Left kidney (tissue), 2 donors: ENCODE data around the gene SLC25A47. TPM values are rescaled to one million over a fixed set of nuclear protein-coding genes. Genes with fewer than 3 reads are reported as not detected.
"Not testable (repeated sequence)": the region's sequence is repeated elsewhere in the genome, so short reads cannot be mapped to it uniquely, and the experiment has no call there.

Source experiments
- DNase-seq: peaks from one replicate; pipeline ENCODE4 v3.0.0-alpha.2; 2013
- polyA plus RNA-seq: library from polyadenylated mRNA; unstranded; fragments of 120-200 nt; gene quantifications from one replicate; pipeline ENCODE4 v1.2.1, GENCODE V29; 2013; ENCODE audit not compliant: insufficient read length

Gene SLC25A47
- polyA plus RNA-seq, 1 donor = not detected

DNA sequence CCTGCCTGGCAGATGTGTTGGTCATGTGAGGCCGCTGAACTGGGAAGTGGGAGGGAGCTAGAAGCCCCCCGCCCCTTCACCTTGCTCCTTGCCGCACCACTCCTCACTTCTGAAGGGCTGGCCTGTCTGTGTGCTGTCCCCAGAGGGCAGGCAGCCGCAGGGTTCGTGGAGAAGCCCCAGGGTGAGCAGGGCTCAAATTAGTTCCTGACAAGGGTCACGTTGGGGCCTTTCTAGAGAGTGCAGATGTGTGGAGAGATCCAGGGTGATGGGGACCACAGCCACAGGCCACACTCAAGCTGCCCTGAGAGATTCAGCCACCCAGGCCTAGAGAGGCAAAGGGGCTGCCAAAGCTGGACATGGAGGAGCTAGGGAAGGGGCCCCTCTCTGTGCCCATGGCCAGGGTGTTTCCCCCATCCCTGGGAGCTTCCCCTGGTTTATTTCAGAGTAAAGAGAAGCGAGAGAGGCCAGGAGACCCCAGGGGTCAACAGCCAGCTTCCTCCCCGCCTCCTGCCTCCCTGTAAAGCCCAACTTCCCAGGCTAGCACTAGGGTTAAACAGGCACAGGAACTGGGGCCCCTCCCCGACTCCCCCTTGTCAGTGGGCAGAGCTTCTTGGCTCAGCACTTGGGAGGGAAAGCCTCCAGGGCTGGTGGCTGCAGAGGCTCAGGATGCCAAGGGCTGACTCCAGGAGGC lies 33.1 kb upstream of the SLC25A47 start:
- DNase-seq = no peak

DNA sequence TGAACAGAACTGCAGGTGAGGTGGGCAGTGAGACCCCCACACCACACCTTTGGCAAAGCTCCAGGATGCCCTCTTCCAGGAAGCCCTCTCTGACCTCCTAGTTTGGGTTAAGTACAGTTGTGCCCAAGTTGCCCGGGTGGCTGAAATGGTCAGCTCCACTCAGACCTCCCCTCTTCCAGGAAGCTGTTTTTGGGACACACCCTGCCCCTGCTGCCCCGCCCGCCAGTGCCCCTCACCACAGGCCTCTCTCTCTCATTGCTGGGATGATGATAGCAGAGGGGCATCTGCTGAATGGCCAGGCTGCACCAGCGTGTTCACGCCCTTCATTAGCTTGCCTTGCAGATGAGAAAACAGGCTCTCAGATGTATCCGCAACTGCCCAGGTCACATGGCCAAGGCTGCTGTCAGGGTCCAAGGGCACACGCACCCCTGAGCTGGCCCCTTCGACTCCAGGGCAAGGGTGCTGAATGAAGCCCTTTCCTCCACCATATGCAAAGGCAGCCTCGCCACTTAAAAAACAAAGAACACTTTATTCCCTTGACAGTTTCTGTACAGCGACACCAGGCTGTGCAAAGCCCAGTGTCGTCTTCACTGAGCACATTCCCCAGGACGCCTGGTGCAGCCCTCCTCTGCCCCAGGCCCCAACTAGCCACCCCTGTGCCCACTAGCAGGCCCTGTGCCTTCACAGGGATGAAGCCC lies 32.4 kb upstream of the SLC25A47 start:
- no peak for DNase-seq

DNA sequence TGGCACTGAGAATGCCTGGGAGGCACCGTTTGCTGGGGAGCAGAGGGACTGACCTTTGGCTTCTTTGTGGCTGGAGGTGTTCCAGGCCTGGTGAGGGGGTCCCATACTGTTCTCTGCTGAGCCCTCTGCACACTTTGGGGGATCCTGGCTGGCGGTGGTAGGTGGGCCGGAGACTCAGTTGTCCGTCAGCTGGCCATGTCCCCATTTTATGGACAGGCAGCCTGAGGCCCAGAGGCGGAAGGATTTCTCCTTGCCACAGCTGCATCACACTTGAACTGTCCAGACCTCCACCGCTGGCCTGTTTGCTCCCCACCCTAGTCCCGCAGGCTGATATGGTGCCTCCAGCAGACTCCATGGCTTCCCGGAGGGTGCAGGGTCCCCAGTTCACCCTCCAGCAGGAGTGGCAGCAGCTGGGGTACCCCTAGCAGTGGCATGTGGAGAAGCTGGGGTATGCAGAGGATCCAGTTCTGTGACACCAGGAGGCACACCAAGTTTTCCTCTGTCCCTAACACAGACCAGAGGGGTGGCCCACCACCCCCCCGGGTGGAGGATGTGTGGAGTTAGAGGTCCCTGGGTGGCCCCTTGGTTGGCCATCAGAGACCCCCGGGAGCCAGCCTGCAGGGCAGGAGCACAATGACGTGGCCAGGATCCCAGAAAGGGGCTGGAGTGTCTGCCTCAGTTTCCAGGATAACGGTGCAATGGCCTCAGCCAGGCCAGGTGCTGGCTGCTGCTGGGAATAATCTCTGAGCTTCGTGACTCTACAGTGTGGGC lies 31.6 kb upstream of the SLC25A47 start:
- DNase-seq = no peak

DNA sequence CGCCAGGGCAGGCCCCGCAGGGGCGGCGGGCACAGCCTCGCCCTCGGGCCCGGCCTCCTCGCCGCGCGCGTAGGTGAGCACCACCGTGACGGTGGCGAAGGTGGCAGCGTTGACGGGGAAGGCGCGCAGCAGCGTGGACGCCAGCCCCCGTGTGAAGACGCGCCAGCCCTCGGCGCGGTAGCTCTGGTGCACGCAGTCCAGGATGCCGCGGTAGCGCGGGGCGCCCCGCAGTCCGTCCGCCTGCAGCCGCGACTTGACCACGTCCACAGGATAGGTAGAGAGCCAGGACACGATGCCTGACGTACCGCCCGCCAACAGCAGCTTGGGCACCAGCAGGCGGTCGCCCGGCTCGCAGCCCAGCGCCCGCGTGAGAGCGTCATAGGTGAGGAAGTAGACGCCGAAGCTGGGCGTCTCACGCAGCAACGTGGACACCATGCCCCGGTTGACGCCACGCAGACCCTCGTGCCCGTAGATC lies 30.8 kb upstream of the SLC25A47 start:
- no peak for DNase-seq

DNA sequence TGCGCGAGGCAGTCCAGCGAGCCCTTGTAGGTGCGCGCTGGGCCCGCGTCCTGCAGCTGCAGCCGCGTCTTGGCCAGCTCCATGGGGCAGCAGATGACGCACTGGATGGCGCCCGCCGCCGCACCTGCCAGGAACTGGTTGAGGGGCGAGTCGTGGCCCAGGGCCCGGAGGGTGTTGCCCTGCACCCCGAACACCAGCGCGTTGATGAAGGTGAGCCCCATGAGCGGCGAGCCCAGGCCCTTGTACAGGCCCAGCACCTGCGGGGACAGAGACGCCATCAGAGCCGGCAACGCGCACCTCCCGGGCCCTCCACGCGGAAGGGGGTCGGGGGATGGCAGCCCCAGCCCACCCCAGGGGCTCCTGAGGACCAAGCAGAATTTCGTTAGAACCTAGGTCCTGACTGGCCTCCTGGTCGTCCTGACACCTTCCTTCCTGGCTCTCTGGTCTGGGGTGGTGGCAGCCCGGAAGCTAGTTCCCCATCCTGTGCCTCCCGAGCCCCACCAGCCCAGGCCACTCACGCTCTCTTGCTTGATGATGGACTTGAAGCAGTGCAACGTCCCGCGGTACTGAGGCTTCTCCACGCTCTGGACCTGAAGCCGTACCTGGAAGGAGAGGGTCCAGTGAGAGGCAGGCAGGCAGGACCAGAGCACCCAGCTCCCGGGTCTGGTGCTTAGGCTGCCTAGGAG lies 30.2 kb upstream of the SLC25A47 start:
- no peak for DNase-seq

DNA sequence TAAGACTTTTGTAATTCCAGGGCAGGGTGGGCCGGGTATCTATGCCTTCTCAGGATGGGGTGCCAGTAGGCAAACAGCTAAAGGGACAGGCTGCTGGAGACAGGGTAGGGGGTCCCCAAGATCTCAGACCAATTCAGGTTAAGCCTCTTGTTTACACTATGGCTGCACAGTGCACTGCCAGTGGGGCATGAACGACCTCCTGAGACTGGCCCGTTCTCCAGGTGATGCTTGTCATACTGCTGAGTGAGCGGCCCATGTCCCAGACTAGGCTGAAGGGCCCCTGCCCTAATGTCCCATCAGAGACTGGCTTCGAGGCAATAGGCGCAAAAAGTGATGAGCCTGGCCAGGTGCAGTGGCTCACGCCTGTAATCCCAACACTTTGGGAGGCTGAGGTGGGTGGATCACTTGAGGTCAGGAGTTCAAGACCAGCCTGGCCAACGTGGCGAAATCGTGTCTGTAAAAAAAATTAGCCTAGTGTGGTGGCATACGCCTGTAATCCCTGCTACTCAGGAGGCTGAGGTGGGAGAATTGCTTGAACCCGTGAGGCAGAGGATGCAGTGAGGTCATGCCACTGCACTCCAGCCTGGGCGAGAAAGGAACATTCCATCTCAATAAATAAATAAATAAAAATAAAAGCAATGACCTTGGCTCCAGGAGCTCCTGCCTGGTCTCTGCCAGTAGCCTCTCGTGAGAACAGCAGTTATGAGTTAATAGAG lies 29.5 kb upstream of the SLC25A47 start:
- DNase-seq = no peak

DNA sequence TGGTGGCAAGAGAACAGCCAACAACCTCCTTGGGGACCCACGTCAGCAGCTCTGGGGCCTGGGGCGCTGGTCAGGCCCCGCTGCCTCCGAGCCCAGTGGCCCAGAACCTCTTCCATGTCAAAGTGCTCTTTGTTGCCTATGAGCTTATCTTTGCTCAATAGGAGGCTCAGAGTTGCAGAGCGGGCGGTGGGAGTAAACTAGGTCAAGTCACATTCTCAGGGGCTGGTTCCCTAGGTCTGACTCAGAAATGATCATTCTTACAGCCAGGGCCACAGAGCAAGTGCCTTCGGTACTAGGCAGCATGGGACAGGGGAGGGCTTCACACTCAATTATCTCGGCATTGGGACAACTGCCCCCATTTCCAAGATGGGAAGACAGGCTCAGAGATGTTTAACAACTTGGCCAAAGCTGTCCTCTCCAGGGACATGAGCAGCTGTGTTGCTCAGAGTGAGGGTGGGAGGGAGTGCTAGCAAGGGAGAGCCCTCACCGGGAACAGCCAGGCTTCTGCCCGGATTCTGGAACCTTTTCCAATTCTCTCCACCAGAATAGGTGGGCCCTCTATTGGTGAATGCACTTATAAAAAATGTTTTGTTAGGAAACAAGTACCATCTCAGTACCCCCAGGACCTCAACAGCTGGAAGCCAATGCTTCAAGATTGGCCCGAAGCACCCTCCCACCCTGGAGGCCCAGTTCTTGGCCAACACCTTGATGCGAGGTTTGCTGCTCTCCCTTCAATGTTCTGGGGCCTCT lies 28.8 kb upstream of the SLC25A47 start:
- DNase-seq = no peak

DNA sequence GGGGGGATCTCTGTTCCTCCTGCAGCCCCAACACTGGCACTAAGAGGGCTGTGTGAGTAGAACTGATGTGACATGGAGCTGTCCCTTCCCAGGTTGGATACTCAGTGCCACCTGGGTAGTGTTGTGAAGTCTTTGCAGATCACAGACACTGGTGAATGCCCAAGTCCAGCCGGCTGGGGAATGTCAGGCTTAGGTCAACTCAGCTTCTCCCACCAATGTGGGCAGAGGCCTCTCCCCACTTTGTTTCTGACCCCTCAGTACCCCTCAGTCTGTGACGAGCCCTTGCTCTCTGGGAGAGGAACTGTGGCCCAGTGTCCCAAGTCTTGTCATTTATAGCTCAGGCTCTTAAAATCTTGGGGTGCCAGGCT lies 28.2 kb upstream of the SLC25A47 start:
- DNase-seq = no peak

DNA sequence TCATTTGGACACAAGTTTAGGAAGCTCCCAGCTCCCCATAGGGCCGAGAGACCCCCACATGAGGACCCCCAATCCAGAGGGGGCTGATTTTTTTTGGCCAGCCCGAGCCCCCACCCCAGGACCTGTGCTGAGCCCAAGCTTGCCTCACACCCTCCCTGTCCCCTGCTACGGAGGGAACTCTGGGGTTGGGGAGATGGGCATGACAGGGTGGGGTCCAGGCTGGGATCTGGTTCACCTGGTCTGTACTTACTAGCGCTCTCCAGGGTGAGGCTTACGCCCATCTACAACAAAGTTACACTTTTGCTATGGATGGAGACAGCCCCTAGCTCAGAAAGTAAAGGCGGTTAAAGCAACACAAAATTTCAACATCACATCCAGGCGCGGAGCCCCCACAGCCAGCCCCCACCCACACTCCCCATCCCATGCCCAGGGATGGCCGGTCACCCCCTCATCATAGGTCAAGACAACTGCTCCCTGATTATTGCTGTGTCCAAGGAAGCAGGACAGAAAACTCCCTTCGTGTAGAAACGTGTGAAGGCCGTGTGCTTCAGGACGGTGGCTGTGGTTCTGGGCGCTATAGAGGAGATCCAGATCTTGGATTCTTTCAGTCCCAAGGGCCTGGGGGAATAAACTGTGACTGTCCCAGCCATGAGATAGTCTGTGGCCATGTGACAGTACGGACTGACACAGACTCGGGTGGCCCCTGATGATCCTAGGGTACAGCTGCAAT lies 27.6 kb upstream of the SLC25A47 start:
- no peak for DNase-seq

DNA sequence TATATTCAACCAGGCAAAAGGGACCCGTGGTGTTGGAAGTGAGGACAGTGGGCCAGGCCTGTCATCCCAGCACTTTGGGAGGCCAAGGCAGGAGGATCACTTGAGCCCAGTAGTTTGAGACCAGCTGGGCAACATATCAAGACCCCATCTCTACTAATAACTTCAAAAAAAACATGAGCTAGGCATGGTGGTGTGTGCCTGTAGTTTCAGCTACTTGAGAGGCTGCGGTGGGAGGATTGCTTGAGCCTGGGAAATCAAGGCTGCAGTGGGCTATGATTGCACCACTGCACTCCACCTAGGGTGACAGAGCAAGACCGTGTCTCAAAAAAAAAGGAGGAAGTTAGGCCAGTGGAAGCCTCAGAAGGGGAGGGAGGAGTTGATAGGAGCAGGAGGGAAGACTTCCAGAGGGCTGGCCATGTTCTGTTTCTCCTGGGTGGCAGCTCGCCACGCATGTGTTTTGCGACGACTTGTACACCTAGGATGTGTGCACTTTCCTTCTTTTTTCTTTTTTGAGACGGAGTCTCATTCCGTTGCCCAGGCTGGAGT lies 27.0 kb upstream of the SLC25A47 start:
- no peak for DNase-seq

DNA sequence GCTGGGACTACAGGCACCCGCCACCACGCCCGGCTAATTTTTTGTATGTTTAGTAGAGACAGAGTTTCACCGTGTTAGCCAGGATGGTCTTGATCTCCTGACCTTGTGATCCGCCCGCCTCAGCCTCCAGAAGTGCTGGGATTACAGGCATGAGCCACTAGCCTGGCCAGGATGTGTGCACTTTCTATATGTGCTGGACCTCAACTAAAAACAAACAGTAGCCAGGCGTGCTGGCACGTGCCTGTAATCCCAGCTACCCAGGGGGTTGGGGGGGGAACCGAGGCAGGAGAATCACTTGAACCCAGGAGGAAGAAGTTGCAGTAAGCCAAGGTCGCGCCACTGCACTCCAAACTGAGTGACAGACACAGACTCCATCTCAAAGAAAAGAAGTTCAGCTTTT lies 26.4 kb upstream of the SLC25A47 start:
- not testable (repeated sequence) for DNase-seq

DNA sequence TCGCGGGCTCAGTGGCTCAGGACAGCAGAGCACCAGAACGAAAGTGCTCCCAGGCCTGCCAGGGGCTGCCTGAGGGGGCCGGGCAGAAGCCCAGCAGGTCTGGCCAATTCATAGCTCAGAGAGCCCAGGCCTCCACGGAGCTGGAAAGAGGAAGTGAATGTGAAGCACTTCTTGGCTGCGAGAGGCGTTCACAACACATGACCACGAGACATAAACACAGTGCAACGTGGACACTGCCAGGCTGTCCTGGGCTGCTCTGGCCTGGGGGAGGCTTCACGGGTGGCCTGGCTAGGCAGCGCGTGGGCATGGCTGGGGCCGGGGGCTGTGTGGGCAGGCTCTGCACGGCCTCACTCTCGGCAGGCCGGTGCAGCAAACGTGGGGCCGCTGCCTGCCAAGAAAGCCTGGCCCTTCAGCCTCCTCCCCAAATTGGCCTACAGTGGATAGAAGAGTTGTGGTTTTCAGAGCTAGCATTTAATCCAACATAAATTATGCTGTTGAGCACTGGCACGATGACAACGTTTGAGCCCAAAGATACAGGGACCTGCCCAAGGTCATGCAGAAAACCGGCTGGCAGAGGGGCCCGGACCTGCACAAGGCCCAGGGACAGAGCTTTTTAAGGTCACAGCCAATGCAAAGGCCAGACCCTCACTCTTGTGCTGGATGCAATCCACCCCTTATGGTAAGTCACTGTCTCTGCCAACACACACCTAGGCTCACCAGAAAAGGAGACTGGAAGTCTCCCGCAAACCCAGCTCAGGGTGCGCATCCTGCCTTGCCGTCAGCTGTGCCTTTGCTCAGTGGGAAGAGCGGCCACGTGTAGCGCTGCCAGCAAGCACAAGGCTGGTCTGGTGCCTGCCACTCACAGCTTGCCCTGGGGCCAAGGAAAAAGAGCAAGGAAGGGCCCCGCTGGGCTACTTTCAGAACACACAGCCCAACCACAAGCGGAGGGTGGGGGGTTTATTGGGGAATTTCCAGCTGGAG lies 25.5 kb upstream of the SLC25A47 start:
- no peak for DNase-seq

DNA sequence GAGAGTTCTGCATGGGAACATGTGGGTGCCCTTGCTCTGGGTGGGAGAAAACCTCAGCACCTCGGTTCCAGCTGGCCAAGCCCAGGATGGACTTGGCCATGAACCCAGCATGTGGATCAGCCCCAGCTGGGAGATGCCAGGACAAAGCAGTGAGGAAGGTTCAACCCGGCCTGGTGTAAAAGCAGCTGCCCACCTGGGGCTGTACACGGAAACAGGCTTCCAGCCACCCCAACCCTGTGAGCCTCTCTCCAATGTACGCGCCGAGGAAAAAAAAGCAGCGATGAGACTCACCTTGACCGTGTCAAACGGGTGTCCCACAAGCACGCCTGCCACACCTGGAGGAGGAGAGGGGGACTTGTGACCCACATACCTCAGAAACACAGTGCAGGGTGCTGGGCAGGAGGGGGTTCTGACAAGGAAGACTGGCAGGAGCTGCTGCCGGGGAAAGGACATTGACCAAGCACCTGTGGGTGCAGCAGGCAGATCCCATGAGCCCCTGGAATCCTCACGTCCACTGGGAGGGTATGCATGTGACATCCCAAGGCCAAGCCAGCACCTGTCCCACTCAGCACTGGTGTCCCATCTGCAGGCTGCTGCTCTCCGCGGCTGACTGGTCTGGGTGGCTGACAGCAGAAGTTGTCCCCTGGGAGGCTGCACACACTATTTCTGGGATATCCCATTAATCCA lies 24.4 kb upstream of the SLC25A47 start:
- DNase-seq = no peak

DNA sequence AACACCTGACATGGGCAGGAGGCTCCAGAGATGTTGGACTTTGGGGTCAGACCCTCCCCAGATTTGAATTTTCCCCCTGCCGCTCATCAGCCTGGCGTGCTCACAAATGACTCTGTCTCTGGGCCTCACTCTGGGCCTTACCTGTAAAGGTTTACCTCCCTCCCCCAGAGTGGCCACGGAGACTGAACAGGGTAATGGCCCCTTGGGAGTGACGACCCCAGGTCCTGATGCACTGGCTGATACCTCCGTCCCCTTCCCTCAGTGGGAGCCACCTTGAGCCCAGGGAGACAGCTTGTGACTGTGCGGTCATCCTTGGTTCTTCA lies 23.9 kb upstream of the SLC25A47 start:
- no peak for DNase-seq

DNA sequence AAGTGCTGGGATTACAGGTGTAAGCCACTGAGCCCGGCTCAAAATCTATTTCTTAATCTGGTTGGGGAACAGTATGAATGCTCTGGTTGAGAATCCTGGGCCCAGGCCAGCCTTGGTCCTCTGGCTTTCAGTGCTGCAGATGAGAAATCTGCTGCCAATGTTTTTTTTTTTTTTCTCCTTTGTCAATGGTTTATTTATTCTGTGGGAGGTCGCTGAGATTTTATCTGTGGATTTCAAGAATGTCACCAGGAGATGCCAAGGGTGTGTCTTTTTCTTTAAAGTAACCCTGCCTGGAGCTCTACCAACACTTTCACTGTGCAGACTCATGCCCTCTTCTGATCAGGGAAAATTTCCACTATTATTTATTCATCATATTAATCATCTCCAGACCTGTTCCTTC lies 20.5 kb upstream of the SLC25A47 start:
- DNase-seq = no peak

DNA sequence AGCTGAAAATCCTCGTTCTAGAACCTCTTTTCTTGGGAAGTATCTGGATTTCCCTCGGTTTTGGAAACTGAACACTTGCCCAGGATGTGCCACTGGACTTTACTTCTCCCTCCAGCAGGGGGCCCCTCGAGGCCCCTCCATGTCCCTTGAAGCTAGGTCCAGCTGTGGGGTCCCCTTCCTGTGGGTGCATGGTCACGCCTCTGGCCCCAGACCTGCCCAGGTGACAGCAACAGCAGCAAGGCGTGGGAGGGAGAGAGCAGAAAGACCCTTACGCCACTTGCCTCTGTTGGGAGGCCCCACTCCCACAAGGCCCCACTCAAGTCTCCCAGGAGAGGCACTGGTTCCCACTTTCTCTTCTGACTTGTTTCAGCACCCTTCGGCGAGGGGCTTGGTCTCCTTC lies 20.0 kb upstream of the SLC25A47 start:
- no peak for DNase-seq

DNA sequence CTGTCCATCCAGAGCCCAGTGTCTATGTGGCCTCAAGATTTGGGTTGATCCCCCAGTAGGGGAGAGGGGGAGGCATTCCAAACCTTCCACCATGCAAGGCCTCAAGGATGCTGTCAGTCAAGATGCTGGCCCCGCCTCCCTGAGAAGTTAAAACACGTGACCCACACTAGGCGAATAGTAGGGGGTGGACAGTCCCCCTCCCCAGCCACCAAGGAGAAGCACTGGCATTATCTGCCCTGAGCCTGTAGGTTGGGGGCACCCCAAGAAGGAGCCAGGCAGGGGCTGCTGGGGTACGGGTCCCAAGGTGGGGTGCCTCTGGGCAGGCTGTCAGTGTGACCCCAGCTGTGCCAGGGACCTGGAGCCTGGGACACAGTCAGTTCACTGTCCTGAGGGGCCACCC lies 19.2 kb upstream of the SLC25A47 start:
- DNase-seq = no peak

DNA sequence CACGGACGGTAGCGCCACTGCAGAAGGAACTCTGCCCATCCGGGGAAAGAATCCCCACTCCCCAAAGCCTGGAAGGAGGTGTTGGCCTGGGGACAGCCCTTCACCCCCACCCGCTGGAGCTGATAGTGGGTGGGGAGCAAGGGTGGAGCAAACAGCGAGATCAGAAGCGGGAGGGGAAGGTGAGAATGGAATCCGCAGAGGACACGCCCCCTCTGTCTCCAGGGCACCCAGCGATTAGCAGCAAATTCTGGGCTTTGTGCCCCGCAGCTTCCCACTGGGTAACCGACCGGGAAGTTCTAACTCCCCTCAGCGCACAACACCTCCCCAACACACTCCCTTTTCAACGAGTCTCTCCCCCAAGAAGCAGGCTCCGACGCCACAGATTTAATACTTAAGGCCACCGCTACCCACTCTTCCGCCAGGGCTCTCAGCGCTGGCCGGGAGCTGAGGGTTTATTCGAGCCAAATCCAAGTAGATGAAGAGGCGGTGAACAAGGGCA lies 18.3 kb upstream of the SLC25A47 start:
- DNase-seq = no peak
